T1000 (cell line): ENCODE measurements around the gene LTA.

ENCODE experiments used
- DNase-seq: peaks from one replicate; lab custom pipeline; 2025; ENCODE audit warnings: mixed read lengths; lab: John Stamatoyannopoulos, UW

LTA gene

GRCh38 chr6:31569861-31570536 lies 2.1 kb upstream of the LTA start:
- DNase-seq: no peak

- DNase-seq: no peak
Measured at GRCh38 chr6:31573239-31574105, 1.4 kb downstream of the LTA start.

- no peak for DNase-seq
Measured at GRCh38 chr6:31574106-31575061, 2.3 kb downstream of the LTA start.

- no peak for DNase-seq
Measured at GRCh38 chr6:31575335-31575901, 3.3 kb downstream of the LTA start, which contains the start of gene TNF. TNF (plus strand) TSS chr6:31575565; CDS start chr6:31575742, 177 bp downstream.

- DNase-seq: no peak
Measured at GRCh38 chr6:31575952-31576685, 4.0 kb downstream of the LTA start.

GRCh38 chr6:31576897-31577578 lies 4.9 kb downstream of the LTA start:
- no peak for DNase-seq

GRCh38 chr6:31577579-31577966 lies 5.5 kb downstream of the LTA start:
- no peak for DNase-seq

GRCh38 chr6:31578184-31579118 lies 6.4 kb downstream of the LTA start:
- no peak for DNase-seq

- no peak for DNase-seq
Measured at GRCh38 chr6:31579119-31579505, 7.0 kb downstream of the LTA start.

GRCh38 chr6:31579546-31580437 lies 7.7 kb downstream of the LTA start:
- DNase-seq: no peak

- DNase-seq: no peak
Measured at GRCh38 chr6:31580438-31580740, 8.3 kb downstream of the LTA start.

- peak; percentile 69 for DNase-seq
Measured at GRCh38 chr6:31580807-31581433, 8.8 kb downstream of the LTA start.

- DNase-seq: no peak
Measured at GRCh38 chr6:31581434-31582229, 9.5 kb downstream of the LTA start.

- no peak for DNase-seq
Measured at GRCh38 chr6:31582230-31582643, 10.1 kb downstream of the LTA start, which contains the start of gene LTB. LTB (minus strand) TSS chr6:31582424; CDS start chr6:31582417, 7 bp downstream.

GRCh38 chr6:31585491-31585890 lies 13.4 kb downstream of the LTA start:
- DNase-seq: no peak

GRCh38 chr6:31586008-31586407 lies 13.9 kb downstream of the LTA start, which contains the start of gene LST1:
LST1 (plus strand) TSS chr6:31586277; CDS start chr6:31587300, 1,023 bp downstream.
- DNase-seq: no peak
